GM12872 (cell line): Measurements from ENCODE around the gene ATXN1.

ENCODE experiments used
- TF ChIP-seq, protein P1 (sequence below): IDR thresholded peaks from 3 replicates; pipeline ENCODE4 v1.5.1; 2011; ENCODE audit warnings: low read depth, mild to moderate bottlenecking, low read length, moderate library complexity; ENCODE audit not compliant: insufficient read depth

The ATXN1 gene

GRCh38 chr6:16656451-16656850, 104.8 kb downstream of the ATXN1 start:
- TF ChIP-seq, protein P1, sequence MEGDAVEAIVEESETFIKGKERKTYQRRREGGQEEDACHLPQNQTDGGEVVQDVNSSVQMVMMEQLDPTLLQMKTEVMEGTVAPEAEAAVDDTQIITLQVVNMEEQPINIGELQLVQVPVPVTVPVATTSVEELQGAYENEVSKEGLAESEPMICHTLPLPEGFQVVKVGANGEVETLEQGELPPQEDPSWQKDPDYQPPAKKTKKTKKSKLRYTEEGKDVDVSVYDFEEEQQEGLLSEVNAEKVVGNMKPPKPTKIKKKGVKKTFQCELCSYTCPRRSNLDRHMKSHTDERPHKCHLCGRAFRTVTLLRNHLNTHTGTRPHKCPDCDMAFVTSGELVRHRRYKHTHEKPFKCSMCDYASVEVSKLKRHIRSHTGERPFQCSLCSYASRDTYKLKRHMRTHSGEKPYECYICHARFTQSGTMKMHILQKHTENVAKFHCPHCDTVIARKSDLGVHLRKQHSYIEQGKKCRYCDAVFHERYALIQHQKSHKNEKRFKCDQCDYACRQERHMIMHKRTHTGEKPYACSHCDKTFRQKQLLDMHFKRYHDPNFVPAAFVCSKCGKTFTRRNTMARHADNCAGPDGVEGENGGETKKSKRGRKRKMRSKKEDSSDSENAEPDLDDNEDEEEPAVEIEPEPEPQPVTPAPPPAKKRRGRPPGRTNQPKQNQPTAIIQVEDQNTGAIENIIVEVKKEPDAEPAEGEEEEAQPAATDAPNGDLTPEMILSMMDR: no peak

- TF ChIP-seq, protein P1: no peak
These were observed 106.6 kb downstream of the ATXN1 start for GRCh38 chr6:16654701-16655100.

- TF ChIP-seq, protein P1: no peak
These were observed 108.0 kb downstream of the ATXN1 start for GRCh38 chr6:16653226-16653625.

DNA sequence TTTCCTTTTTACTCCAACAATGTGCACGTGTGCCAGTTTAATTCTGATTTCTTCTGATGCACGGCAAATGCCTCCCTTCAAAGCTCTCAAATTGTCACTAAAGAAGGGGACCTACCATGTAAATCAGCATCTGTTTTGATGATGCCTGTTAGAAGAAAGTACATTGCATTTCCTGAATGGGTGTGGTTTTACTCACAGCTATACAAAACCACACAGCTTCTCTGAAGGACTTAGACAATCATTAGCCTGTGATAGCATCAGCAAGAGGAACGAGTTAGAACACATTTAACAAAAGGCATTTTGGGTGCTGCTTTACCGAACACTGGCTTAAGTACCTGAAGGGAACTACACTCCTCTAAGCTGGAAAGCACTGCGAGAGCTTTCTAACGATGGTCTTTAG, 109.4 kb downstream of the ATXN1 start:
- TF ChIP-seq, protein P1: no peak

DNA sequence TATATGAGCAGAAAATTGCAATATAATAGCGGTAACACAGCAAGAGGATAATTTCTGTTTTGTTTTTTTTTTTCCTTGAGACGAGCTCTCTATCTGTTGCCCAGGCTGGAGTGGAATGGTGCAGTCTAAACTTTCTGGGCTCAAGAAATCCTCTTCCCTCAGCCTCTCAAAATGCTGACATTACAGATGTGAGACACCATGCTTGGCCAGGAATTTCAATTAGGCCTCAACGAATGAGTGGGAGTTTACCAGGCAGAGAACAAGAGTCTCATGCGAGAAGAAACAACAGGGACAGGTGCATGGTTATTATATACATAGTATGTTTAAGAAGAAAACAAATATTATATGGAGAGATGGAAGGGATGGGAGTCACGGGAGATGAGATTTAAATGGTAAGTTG, 111.4 kb downstream of the ATXN1 start:
- TF ChIP-seq, protein P1: no peak

DNA sequence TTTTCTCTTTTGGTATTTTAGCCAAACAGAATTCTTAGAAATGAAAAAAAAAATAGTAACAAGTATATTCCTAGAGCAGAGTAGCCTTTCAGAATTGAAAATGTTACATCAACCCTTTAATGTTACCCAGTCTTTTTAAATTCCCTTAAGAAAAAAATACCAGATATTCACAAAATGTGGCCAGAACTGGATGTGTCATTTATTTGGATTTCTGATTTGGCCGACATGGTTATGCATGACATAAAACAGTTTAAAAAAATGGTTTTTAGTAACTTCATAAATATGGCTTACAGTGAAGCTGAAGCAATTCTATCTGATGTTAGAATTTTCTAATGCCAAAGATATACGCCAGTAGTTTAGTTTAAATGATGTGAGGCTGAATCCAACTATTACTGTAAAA, 112.0 kb downstream of the ATXN1 start:
- TF ChIP-seq, protein P1: no peak

- TF ChIP-seq, protein P1: no peak
These were observed 113.3 kb downstream of the ATXN1 start for GRCh38 chr6:16648003-16648402.

GRCh38 chr6:16647422-16647821, 113.8 kb downstream of the ATXN1 start:
- TF ChIP-seq, protein P1: no peak
